ENCODE measurements around the gene PROK2.

DNA sequence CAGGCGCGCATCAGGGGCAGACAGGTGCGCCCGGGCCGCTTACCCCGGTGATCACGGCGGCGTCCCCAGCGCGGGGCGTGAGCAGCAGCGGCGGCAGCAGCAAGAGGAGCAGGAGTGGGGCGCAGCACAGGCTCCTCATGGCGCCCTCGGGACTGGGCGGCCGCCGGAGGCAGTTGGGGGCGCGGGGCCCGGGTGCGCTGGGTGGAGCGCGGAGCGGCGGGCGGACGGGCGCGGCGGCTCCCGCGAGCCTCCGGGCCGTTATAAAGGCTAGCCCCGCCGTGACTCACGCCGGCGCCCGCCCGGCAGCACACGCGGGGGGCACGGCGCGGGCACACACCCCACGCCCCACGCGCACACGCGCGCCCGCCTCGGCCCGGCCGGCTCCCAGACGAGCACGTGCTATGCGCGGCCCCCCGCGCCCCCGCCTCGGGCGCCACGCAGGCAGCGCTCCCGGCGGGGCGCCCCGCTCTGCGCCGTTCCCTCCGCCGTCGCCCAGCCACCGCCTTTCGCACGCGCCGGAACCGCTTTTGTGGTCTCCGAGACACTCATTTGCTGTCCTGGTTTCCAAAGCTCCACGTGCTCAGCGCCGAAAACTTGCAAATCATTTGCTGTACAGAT, at the start of gene PROK2:
- TF ChIP-seq, protein P1, sequence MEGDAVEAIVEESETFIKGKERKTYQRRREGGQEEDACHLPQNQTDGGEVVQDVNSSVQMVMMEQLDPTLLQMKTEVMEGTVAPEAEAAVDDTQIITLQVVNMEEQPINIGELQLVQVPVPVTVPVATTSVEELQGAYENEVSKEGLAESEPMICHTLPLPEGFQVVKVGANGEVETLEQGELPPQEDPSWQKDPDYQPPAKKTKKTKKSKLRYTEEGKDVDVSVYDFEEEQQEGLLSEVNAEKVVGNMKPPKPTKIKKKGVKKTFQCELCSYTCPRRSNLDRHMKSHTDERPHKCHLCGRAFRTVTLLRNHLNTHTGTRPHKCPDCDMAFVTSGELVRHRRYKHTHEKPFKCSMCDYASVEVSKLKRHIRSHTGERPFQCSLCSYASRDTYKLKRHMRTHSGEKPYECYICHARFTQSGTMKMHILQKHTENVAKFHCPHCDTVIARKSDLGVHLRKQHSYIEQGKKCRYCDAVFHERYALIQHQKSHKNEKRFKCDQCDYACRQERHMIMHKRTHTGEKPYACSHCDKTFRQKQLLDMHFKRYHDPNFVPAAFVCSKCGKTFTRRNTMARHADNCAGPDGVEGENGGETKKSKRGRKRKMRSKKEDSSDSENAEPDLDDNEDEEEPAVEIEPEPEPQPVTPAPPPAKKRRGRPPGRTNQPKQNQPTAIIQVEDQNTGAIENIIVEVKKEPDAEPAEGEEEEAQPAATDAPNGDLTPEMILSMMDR (IDR thresholded peaks at IDR 0.05) = no peak
- TF ChIP-seq POLR2AphosphoS5 (IDR thresholded peaks at IDR 0.05) (no peak), EP300 (IDR thresholded peaks at IDR 0.05) (no peak), POLR2A (IDR thresholded peaks at IDR 0.05) (no peak)

All from stomach (tissue), 4 donors.